Measurements from ENCODE around the gene TUBB4B.

GRCh38 chr9:137251490-137252268 lies 10.6 kb downstream of the TUBB4B start:
- TF ChIP-seq CTCF (IDR thresholded peaks at IDR 0.05) (no peak), POLR2A (IDR thresholded peaks at IDR 0.05) (no peak)

Data from thyroid gland (tissue), 4 donors.